GM23338 (cell line): ENCODE measurements around the gene EXOC4. TPM values are rescaled to one million over a fixed set of nuclear protein-coding genes. Genes with fewer than 3 reads are reported as not detected.

Experiments
- ATAC-seq: fragments of 200-7000 bp; cut with Tn5 transposase; 3 replicates; pipeline ENCODE4 v1.9.1; 2020
- DNase-seq: peaks from one replicate; pipeline ENCODE4 v3.0.0-alpha.2; 2015; ENCODE audit warnings: low spot score
- H2AFZ ChIP-seq: fragments of 200-600 bp; sonication (generic); 2 replicates; pipeline ENCODE4 v1.8.0; 2016; ENCODE audit warnings: antibody characterized with exemption, mild to moderate bottlenecking, moderate library complexity
- H3F3A ChIP-seq: fragments of 200-600 bp; sonication (generic); replicated peaks from 2 replicates; pipeline ENCODE4 v1.8.0; 2017; ENCODE audit warnings: antibody characterized with exemption, mixed run types, low read depth
- H3K27ac ChIP-seq: fragments of 200-600 bp; sonication (generic); 2 replicates; pipeline ENCODE4 v1.6.1; 2016; ENCODE audit warnings: low read depth
- H3K27me3 ChIP-seq: fragments of 200-600 bp; sonication (generic); 2 replicates; pipeline ENCODE4 v1.8.0; 2016; ENCODE audit warnings: mild to moderate bottlenecking, mixed run types, moderate library complexity; ENCODE audit not compliant: insufficient read depth
- H3K36me3 ChIP-seq: fragments of 200-600 bp; sonication (generic); 2 replicates; pipeline ENCODE4 v1.8.0; 2016; ENCODE audit warnings: mild to moderate bottlenecking; ENCODE audit not compliant: insufficient read depth
- H3K4me1 ChIP-seq: fragments of 200-600 bp; sonication (generic); 2 replicates; pipeline ENCODE4 v1.8.0; 2016; ENCODE audit warnings: mild to moderate bottlenecking, moderate library complexity; ENCODE audit not compliant: insufficient read depth
- H3K4me2 ChIP-seq: fragments of 200-600 bp; sonication (generic); 2 replicates; pipeline ENCODE4 v1.7.1; 2017; ENCODE audit warnings: mixed run types
- H3K4me3 ChIP-seq: fragments of 200-600 bp; sonication (generic); 2 replicates; pipeline ENCODE4 v1.6.1; 2016; ENCODE audit warnings: mixed run types
- H3K79me2 ChIP-seq: fragments of 200-600 bp; sonication (generic); replicated peaks from 2 replicates; pipeline ENCODE4 v1.8.0; 2017; ENCODE audit warnings: mild to moderate bottlenecking; ENCODE audit not compliant: insufficient read depth
- H3K9me2 ChIP-seq: fragments of 200-600 bp; sonication (generic); 2 replicates; pipeline ENCODE4 v1.8.0; 2017; ENCODE audit not compliant: insufficient read depth
- H4K20me1 ChIP-seq: fragments of 200-600 bp; sonication (generic); replicated peaks from 2 replicates; pipeline ENCODE4 v1.8.0; 2017; ENCODE audit warnings: mild to moderate bottlenecking; ENCODE audit not compliant: insufficient read depth
- H3K27ac Mint-ChIP-seq: 2 replicates; pipeline ENCODE4 v1.8.0; 2020; ENCODE audit warnings: inconsistent platforms, mild to moderate bottlenecking, moderate library complexity, mixed read lengths
- H3K27me3 Mint-ChIP-seq: 3 replicates; pipeline ENCODE4 v1.8.0; 2022; ENCODE audit warnings: low read depth, mild to moderate bottlenecking, moderate library complexity, mixed read lengths, inconsistent platforms; ENCODE audit not compliant: insufficient read depth, poor library complexity
- H3K36me3 Mint-ChIP-seq: 3 replicates; pipeline ENCODE4 v1.8.0; 2021; ENCODE audit warnings: low read depth, mild to moderate bottlenecking, inconsistent platforms, moderate library complexity, mixed read lengths
- H3K4me1 Mint-ChIP-seq: 3 replicates; pipeline ENCODE4 v1.8.0; 2020; ENCODE audit warnings: mild to moderate bottlenecking, inconsistent platforms, mixed read lengths
- H3K4me3 Mint-ChIP-seq: 3 replicates; pipeline ENCODE4 v1.8.0; 2021; ENCODE audit warnings: moderate library complexity, mild to moderate bottlenecking, inconsistent platforms, mixed read lengths
- H3K9me3 Mint-ChIP-seq: 3 replicates; pipeline ENCODE4 v1.8.0; 2020; ENCODE audit warnings: moderate library complexity, mild to moderate bottlenecking, inconsistent platforms, mixed read lengths
- CREB1 ChIP-seq: fragments of 250-450 bp; sonication (Bioruptor Pico); IDR thresholded peaks from 2 replicates; pipeline ENCODE4 v1.5.0; 2020; ENCODE audit warnings: low read depth, mild to moderate bottlenecking, moderate library complexity
- POLR2AphosphoS5 ChIP-seq: IDR thresholded peaks from 2 replicates; pipeline ENCODE4 v1.6.1; 2016; ENCODE audit warnings: antibody characterized with exemption, low read depth
- polyA plus RNA-seq: library from polyadenylated mRNA; unstranded; fragments of >200 nt; fragmentation: Nextera tagmentation; extraction: Ambion mirVana; gene quantifications from 2 replicates; pipeline ENCODE4 v1.2.1, GENCODE V29; 2016
- total RNA-seq: library from RNA; depleted of rRNA; stranded (reverse); fragments of >200 nt; shearing (Covaris generic); gene quantifications from 2 replicates; pipeline ENCODE4 v1.2.3, GENCODE V29; 2014
- TF ChIP-seq, protein P1 (sequence below): fragments of 250-450 bp; sonication (Bioruptor Pico); IDR thresholded peaks from 2 replicates; pipeline ENCODE4 v1.5.0; 2020; ENCODE audit warnings: mild to moderate bottlenecking, moderate library complexity
- TF ChIP-seq, protein P2 (sequence below): IDR thresholded peaks from 2 replicates; pipeline ENCODE4 v1.6.1; 2016; ENCODE audit warnings: antibody characterized with exemption
- TF ChIP-seq, protein P3 (sequence below), 2 experiments: fragments of 200-600 bp in 1 of 2; sonication (generic) in 1 of 2; conservative IDR thresholded peaks; 2 replicates each; pipeline versions ENCODE4 v1.5.1 to v1.6.1; 2016 to 2017; ENCODE audit warnings: antibody characterized with exemption in 2 of 2, low read depth in 2 of 2, mild to moderate bottlenecking in 2 of 2, moderate library complexity in 1 of 2

The EXOC4 gene
- total and polyA plus RNA-seq, 2 experiments from 2014 or later = 37.5 to 52.7 TPM

DNA sequence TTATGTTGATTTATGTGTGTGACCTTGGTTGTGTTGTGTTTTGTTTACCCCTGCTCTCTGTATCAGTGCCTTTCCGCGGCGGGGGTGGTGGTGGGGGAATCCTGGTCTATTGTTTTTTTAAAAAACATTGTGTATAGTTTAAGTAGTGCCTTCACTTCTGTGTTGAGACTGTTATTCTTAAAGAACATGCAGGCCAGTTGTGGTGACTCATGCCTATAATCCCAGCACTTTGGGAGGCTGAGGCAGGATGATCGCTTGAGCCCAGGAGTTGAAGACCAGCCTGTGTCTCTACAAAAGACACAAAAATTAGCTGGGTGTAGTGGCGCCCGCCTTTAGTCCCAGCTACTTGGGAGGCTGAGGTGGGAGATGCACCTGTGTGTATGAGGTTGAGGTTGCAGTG, 445.2 kb downstream of the EXOC4 start (continued):
- TF ChIP-seq, protein P1, sequence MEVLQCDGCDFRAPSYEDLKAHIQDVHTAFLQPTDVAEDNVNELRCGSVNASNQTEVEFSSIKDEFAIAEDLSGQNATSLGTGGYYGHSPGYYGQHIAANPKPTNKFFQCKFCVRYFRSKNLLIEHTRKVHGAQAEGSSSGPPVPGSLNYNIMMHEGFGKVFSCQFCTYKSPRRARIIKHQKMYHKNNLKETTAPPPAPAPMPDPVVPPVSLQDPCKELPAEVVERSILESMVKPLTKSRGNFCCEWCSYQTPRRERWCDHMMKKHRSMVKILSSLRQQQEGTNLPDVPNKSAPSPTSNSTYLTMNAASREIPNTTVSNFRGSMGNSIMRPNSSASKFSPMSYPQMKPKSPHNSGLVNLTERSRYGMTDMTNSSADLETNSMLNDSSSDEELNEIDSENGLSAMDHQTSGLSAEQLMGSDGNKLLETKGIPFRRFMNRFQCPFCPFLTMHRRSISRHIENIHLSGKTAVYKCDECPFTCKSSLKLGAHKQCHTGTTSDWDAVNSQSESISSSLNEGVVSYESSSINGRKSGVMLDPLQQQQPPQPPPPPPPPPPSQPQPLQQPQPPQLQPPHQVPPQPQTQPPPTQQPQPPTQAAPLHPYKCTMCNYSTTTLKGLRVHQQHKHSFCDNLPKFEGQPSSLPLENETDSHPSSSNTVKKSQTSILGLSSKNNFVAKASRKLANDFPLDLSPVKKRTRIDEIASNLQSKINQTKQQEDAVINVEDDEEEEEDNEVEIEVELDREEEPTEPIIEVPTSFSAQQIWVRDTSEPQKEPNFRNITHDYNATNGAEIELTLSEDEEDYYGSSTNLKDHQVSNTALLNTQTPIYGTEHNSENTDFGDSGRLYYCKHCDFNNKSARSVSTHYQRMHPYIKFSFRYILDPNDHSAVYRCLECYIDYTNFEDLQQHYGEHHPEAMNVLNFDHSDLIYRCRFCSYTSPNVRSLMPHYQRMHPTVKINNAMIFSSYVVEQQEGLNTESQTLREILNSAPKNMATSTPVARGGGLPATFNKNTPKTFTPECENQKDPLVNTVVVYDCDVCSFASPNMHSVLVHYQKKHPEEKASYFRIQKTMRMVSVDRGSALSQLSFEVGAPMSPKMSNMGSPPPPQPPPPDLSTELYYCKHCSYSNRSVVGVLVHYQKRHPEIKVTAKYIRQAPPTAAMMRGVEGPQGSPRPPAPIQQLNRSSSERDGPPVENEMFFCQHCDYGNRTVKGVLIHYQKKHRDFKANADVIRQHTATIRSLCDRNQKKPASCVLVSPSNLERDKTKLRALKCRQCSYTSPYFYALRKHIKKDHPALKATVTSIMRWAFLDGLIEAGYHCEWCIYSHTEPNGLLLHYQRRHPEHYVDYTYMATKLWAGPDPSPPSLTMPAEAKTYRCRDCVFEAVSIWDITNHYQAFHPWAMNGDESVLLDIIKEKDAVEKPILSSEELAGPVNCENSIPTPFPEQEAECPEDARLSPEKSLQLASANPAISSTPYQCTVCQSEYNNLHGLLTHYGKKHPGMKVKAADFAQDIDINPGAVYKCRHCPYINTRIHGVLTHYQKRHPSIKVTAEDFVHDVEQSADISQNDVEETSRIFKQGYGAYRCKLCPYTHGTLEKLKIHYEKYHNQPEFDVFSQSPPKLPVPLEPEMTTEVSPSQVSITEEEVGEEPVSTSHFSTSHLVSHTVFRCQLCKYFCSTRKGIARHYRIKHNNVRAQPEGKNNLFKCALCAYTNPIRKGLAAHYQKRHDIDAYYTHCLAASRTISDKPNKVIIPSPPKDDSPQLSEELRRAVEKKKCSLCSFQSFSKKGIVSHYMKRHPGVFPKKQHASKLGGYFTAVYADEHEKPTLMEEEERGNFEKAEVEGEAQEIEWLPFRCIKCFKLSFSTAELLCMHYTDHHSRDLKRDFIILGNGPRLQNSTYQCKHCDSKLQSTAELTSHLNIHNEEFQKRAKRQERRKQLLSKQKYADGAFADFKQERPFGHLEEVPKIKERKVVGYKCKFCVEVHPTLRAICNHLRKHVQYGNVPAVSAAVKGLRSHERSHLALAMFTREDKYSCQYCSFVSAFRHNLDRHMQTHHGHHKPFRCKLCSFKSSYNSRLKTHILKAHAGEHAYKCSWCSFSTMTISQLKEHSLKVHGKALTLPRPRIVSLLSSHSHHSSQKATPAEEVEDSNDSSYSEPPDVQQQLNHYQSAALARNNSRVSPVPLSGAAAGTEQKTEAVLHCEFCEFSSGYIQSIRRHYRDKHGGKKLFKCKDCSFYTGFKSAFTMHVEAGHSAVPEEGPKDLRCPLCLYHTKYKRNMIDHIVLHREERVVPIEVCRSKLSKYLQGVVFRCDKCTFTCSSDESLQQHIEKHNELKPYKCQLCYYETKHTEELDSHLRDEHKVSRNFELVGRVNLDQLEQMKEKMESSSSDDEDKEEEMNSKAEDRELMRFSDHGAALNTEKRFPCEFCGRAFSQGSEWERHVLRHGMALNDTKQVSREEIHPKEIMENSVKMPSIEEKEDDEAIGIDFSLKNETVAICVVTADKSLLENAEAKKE = no peak
- TF ChIP-seq CREB1 (CRISPR knock-in tag) = no peak
- TF ChIP-seq, protein P2, sequence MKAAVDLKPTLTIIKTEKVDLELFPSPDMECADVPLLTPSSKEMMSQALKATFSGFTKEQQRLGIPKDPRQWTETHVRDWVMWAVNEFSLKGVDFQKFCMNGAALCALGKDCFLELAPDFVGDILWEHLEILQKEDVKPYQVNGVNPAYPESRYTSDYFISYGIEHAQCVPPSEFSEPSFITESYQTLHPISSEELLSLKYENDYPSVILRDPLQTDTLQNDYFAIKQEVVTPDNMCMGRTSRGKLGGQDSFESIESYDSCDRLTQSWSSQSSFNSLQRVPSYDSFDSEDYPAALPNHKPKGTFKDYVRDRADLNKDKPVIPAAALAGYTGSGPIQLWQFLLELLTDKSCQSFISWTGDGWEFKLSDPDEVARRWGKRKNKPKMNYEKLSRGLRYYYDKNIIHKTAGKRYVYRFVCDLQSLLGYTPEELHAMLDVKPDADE = no peak
- TF ChIP-seq, protein P3, sequence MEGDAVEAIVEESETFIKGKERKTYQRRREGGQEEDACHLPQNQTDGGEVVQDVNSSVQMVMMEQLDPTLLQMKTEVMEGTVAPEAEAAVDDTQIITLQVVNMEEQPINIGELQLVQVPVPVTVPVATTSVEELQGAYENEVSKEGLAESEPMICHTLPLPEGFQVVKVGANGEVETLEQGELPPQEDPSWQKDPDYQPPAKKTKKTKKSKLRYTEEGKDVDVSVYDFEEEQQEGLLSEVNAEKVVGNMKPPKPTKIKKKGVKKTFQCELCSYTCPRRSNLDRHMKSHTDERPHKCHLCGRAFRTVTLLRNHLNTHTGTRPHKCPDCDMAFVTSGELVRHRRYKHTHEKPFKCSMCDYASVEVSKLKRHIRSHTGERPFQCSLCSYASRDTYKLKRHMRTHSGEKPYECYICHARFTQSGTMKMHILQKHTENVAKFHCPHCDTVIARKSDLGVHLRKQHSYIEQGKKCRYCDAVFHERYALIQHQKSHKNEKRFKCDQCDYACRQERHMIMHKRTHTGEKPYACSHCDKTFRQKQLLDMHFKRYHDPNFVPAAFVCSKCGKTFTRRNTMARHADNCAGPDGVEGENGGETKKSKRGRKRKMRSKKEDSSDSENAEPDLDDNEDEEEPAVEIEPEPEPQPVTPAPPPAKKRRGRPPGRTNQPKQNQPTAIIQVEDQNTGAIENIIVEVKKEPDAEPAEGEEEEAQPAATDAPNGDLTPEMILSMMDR (conservative IDR thresholded peaks at IDR 0.05; ENCODE audit: low read depth in 2 of 2) = no peak

DNA sequence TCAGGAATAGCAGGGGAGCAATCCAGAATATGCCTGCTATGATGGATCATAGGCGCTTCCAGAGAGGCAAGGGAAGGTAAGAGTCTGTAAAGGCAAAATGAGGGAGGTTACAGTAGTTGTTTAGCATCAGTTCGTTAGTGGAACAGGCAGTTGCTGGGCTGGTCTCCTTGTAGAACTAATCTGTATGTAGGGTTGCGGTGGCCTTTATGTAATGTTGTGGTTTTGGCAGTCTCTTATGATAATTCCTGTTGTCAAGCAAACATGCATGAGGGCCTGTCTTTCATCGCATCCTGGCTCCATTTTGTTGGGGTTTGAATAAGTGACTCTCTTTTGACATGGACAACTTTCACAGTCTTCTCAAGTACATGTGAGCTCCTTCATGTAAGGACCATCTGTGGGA, 446.5 kb downstream of the EXOC4 start:
- H3F3A ChIP-seq = no peaks in the 10 kb centered on the region
- TF ChIP-seq POLR2AphosphoS5 = no peak
- Mint-ChIP-seq H3K4me3 (no peak overlapping the region), H3K27me3 (no peaks in the 10 kb centered on the region), H3K27ac (no peak overlapping the region), H3K9me3 (no peaks in the 10 kb centered on the region), H3K36me3 (no peaks in the 10 kb centered on the region), H3K4me1 (peaks cover 8% of the 10 kb centered on the region)
- H3K36me3 ChIP-seq = no peaks in the 10 kb centered on the region
- H3K4me3 ChIP-seq = no peak overlapping the region
- no peak overlapping the region for H3K27ac ChIP-seq
- ATAC-seq (no peak), DNase-seq (no peak)
- no peaks in the 10 kb centered on the region for H3K79me2 ChIP-seq
- H3K27me3 ChIP-seq = no peaks in the 10 kb centered on the region
- no peaks in the 10 kb centered on the region for H3K9me2 ChIP-seq
- no peak overlapping the region for H3K4me2 ChIP-seq
- H3K4me1 ChIP-seq = 0 out of 2 replicates have a peak, but pooled peaks cover 3% of the 10 kb centered on the region
- no peak overlapping the region for H2AFZ ChIP-seq
- H4K20me1 ChIP-seq = no peaks in the 10 kb centered on the region
